GM23248 (cell line): ENCODE measurements around the gene FXYD5.

Experiments used
- EZH2 ChIP-seq: fragments of 200-600 bp; sonication (generic); IDR thresholded peaks from 2 replicates; pipeline ENCODE4 v1.6.1; 2018; ENCODE audit warnings: antibody characterized with exemption, mild to moderate bottlenecking; ENCODE audit not compliant: insufficient read depth, poor library complexity, severe bottlenecking
- EZH2phosphoT487 ChIP-seq: fragments of 200-600 bp; sonication (generic); IDR thresholded peaks from 2 replicates; pipeline ENCODE4 v1.6.1; 2018; ENCODE audit warnings: antibody characterized with exemption, moderate library complexity, mild to moderate bottlenecking, low read depth; ENCODE audit not compliant: insufficient read depth

- TF ChIP-seq EZH2phosphoT487: no peak
- TF ChIP-seq EZH2: no peak
Measured at GRCh38 chr19:35122687-35123551, 31.6 kb upstream of the FXYD5 start.
